ENCODE results near the gene P3H1.

DNA sequence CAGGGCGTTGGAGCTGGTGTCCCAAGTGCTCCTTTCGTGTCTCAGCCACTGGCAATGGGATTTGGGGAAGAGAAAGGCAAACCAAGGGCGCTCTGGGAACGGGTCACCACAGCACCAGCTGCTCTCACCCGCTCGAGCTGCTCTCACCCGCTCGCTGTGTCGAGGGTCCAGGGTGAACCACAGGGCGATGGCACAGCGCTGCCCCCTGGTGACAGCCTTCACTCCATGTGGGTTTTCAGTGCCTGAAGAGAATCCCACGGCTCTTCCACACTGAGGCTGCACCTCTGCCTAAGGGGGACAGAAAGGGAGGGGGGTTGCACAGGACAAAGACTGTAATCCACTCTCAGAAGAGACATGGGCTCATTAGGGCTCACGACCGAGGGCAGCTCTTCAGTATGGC, 19.7 kb downstream of the P3H1 start:
- TF ChIP-seq EZH2 (IDR thresholded peaks at IDR 0.05) (no peak), CEBPB (IDR thresholded peaks at IDR 0.05; ENCODE audit: low read depth) (no peak), TCF7L2 (IDR thresholded peaks at IDR 0.05; ENCODE audit: borderline replicate concordance, extremely low read depth, insufficient read depth, insufficient read length) (no peak), RAD21 (IDR thresholded peaks at IDR 0.05; ENCODE audit: low read depth) (peak; percentile 75), POLR2AphosphoS5 (IDR thresholded peaks at IDR 0.05; ENCODE audit: low read depth, low read length) (no peak), POLR2A (IDR thresholded peaks at IDR 0.05; ENCODE audit: borderline replicate concordance, extremely low read depth, insufficient read depth, insufficient read length) (no peak), SRF (IDR thresholded peaks at IDR 0.05; ENCODE audit: low read depth) (no peak), CBX3 (IDR thresholded peaks at IDR 0.05; ENCODE audit: low read depth) (no peak)
- TF ChIP-seq, protein P1, sequence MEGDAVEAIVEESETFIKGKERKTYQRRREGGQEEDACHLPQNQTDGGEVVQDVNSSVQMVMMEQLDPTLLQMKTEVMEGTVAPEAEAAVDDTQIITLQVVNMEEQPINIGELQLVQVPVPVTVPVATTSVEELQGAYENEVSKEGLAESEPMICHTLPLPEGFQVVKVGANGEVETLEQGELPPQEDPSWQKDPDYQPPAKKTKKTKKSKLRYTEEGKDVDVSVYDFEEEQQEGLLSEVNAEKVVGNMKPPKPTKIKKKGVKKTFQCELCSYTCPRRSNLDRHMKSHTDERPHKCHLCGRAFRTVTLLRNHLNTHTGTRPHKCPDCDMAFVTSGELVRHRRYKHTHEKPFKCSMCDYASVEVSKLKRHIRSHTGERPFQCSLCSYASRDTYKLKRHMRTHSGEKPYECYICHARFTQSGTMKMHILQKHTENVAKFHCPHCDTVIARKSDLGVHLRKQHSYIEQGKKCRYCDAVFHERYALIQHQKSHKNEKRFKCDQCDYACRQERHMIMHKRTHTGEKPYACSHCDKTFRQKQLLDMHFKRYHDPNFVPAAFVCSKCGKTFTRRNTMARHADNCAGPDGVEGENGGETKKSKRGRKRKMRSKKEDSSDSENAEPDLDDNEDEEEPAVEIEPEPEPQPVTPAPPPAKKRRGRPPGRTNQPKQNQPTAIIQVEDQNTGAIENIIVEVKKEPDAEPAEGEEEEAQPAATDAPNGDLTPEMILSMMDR (IDR thresholded peaks at IDR 0.05 in 2 of 3, conservative IDR thresholded peaks at IDR 0.05 in 1 of 3; ENCODE audit: borderline replicate concordance in 1 of 3, insufficient read depth in 1 of 3, low read depth in 2 of 3, low read length in 2 of 3), result peak; percentile 48 to 79 (median 74); a peak in 5 of 6 replicates
- TF ChIP-seq, protein P2, sequence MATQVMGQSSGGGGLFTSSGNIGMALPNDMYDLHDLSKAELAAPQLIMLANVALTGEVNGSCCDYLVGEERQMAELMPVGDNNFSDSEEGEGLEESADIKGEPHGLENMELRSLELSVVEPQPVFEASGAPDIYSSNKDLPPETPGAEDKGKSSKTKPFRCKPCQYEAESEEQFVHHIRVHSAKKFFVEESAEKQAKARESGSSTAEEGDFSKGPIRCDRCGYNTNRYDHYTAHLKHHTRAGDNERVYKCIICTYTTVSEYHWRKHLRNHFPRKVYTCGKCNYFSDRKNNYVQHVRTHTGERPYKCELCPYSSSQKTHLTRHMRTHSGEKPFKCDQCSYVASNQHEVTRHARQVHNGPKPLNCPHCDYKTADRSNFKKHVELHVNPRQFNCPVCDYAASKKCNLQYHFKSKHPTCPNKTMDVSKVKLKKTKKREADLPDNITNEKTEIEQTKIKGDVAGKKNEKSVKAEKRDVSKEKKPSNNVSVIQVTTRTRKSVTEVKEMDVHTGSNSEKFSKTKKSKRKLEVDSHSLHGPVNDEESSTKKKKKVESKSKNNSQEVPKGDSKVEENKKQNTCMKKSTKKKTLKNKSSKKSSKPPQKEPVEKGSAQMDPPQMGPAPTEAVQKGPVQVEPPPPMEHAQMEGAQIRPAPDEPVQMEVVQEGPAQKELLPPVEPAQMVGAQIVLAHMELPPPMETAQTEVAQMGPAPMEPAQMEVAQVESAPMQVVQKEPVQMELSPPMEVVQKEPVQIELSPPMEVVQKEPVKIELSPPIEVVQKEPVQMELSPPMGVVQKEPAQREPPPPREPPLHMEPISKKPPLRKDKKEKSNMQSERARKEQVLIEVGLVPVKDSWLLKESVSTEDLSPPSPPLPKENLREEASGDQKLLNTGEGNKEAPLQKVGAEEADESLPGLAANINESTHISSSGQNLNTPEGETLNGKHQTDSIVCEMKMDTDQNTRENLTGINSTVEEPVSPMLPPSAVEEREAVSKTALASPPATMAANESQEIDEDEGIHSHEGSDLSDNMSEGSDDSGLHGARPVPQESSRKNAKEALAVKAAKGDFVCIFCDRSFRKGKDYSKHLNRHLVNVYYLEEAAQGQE (IDR thresholded peaks at IDR 0.05; ENCODE audit: low read depth), result no peak

Data from HCT116 (cell line).